ENCODE measurements around the gene ZNF784.

DNA sequence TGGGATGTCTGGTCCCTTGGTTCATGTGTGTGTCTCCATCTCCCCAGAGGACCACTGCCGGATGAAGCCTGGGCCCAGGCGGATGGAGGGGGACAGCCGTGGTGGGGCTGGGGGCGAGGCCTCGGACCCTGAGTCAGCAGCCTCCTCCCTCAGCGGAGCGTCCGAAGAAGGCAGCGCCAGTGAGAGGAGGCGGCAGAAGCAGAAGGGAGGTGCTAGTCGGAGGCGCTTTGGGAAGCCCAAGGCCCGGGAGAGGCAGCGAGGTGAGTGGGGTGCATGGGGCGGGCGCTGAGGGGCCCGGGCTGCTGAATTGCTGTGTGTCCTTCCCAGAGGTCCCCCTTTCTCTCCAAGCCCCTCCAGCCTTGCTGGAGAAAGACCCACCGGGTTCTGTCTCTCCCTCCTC is 26.9 kb upstream of the ZNF784 start:
- TF ChIP-seq FOXJ3 (CRISPR knock-in tag; IDR thresholded peaks at IDR 0.05; ENCODE audit: borderline replicate concordance) (no peak), TP53 (CRISPR knock-in tag; IDR thresholded peaks at IDR 0.05) (no peak), MAX (CRISPR knock-in tag; IDR thresholded peaks at IDR 0.05) (no peak), PRDM15 (CRISPR knock-in tag; IDR thresholded peaks at IDR 0.05) (no peak), ETV6 (CRISPR knock-in tag; IDR thresholded peaks at IDR 0.05) (no peak), E2F4 (CRISPR knock-in tag; IDR thresholded peaks at IDR 0.05; ENCODE audit: borderline replicate concordance, low read depth) (no peak), ZNF425 (CRISPR knock-in tag; conservative IDR thresholded peaks at IDR 0.05) (no peak), TEAD4 (CRISPR knock-in tag; IDR thresholded peaks at IDR 0.05) (no peak), FOXK1 (CRISPR knock-in tag; IDR thresholded peaks at IDR 0.05) (no peak), ATF1 (CRISPR knock-in tag; IDR thresholded peaks at IDR 0.05) (no peak)
- TF ChIP-seq, protein P1, sequence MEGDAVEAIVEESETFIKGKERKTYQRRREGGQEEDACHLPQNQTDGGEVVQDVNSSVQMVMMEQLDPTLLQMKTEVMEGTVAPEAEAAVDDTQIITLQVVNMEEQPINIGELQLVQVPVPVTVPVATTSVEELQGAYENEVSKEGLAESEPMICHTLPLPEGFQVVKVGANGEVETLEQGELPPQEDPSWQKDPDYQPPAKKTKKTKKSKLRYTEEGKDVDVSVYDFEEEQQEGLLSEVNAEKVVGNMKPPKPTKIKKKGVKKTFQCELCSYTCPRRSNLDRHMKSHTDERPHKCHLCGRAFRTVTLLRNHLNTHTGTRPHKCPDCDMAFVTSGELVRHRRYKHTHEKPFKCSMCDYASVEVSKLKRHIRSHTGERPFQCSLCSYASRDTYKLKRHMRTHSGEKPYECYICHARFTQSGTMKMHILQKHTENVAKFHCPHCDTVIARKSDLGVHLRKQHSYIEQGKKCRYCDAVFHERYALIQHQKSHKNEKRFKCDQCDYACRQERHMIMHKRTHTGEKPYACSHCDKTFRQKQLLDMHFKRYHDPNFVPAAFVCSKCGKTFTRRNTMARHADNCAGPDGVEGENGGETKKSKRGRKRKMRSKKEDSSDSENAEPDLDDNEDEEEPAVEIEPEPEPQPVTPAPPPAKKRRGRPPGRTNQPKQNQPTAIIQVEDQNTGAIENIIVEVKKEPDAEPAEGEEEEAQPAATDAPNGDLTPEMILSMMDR (IDR thresholded peaks at IDR 0.05), result no peak
- TF ChIP-seq, protein P2, sequence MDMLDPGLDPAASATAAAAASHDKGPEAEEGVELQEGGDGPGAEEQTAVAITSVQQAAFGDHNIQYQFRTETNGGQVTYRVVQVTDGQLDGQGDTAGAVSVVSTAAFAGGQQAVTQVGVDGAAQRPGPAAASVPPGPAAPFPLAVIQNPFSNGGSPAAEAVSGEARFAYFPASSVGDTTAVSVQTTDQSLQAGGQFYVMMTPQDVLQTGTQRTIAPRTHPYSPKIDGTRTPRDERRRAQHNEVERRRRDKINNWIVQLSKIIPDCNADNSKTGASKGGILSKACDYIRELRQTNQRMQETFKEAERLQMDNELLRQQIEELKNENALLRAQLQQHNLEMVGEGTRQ (CRISPR knock-in tag; IDR thresholded peaks at IDR 0.05), result no peak
- TF ChIP-seq, protein P3, sequence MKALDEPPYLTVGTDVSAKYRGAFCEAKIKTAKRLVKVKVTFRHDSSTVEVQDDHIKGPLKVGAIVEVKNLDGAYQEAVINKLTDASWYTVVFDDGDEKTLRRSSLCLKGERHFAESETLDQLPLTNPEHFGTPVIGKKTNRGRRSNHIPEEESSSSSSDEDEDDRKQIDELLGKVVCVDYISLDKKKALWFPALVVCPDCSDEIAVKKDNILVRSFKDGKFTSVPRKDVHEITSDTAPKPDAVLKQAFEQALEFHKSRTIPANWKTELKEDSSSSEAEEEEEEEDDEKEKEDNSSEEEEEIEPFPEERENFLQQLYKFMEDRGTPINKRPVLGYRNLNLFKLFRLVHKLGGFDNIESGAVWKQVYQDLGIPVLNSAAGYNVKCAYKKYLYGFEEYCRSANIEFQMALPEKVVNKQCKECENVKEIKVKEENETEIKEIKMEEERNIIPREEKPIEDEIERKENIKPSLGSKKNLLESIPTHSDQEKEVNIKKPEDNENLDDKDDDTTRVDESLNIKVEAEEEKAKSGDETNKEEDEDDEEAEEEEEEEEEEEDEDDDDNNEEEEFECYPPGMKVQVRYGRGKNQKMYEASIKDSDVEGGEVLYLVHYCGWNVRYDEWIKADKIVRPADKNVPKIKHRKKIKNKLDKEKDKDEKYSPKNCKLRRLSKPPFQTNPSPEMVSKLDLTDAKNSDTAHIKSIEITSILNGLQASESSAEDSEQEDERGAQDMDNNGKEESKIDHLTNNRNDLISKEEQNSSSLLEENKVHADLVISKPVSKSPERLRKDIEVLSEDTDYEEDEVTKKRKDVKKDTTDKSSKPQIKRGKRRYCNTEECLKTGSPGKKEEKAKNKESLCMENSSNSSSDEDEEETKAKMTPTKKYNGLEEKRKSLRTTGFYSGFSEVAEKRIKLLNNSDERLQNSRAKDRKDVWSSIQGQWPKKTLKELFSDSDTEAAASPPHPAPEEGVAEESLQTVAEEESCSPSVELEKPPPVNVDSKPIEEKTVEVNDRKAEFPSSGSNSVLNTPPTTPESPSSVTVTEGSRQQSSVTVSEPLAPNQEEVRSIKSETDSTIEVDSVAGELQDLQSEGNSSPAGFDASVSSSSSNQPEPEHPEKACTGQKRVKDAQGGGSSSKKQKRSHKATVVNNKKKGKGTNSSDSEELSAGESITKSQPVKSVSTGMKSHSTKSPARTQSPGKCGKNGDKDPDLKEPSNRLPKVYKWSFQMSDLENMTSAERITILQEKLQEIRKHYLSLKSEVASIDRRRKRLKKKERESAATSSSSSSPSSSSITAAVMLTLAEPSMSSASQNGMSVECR (CRISPR knock-in tag; IDR thresholded peaks at IDR 0.05; ENCODE audit: borderline replicate concordance), result no peak
- TF ChIP-seq, protein P4, sequence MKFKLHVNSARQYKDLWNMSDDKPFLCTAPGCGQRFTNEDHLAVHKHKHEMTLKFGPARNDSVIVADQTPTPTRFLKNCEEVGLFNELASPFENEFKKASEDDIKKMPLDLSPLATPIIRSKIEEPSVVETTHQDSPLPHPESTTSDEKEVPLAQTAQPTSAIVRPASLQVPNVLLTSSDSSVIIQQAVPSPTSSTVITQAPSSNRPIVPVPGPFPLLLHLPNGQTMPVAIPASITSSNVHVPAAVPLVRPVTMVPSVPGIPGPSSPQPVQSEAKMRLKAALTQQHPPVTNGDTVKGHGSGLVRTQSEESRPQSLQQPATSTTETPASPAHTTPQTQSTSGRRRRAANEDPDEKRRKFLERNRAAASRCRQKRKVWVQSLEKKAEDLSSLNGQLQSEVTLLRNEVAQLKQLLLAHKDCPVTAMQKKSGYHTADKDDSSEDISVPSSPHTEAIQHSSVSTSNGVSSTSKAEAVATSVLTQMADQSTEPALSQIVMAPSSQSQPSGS (CRISPR knock-in tag; IDR thresholded peaks at IDR 0.05; ENCODE audit: borderline replicate concordance, low read depth), result no peak
